Panc1 (cell line): ENCODE data around the gene CCDC127. TPM values are rescaled to one million over a fixed set of nuclear protein-coding genes. Genes with fewer than 3 reads are reported as not detected.

Source experiments
- ATAC-seq: fragments of 200-7000 bp; cut with Tn5 transposase; 2 replicates; pipeline ENCODE4 v1.9.1; 2020; ENCODE audit warnings: mild to moderate bottlenecking, moderate library complexity
- BruUV-seq: library from RNA; stranded (reverse); fragments of 400-500 nt; replicated peaks from 2 replicates; lab custom pipeline; 2021; lab: Mats Ljungman, UMichigan
- CTCF ChIA-PET: fragments of 300-600 bp; sonication (Branson Sonifier 250); formaldehyde crosslinking; loops from one replicate; lab custom pipeline; 2022; ENCODE audit warnings: antibody characterized with exemption; lab: Charles Lee
- POLR2A ChIA-PET: fragments of 300-600 bp; sonication (Branson Sonifier 250); formaldehyde crosslinking; loops from one replicate; lab custom pipeline; 2022; ENCODE audit warnings: antibody characterized with exemption; lab: Charles Lee
- DNase-seq: peaks from one replicate; pipeline ENCODE4 v3.0.0-alpha.2; 2010; ENCODE audit warnings: low read depth, low spot score
- H3K27ac ChIP-seq: 2 replicates; pipeline ENCODE4 v1.5.1; 2011; ENCODE audit warnings: mild to moderate bottlenecking, low read length, inconsistent platforms
- H3K27me3 ChIP-seq: fragments of 200-500 bp; sonication (Bioruptor generic); 2 replicates; pipeline ENCODE4 v1.6.0; 2014; ENCODE audit warnings: low read length, inconsistent platforms; ENCODE audit not compliant: control insufficient read depth, insufficient read depth
- H3K36me3 ChIP-seq: fragments of 200-500 bp; sonication (Bioruptor generic); 2 replicates; pipeline ENCODE4 v1.5.1; 2014; ENCODE audit warnings: inconsistent platforms, mild to moderate bottlenecking, low read length, moderate library complexity; ENCODE audit not compliant: control insufficient read depth, insufficient read depth
- H3K4me1 ChIP-seq: 2 replicates; pipeline ENCODE4 v1.5.1; 2011; ENCODE audit warnings: inconsistent platforms, mild to moderate bottlenecking, low read length, moderate library complexity; ENCODE audit not compliant: control insufficient read depth, insufficient read depth
- H3K4me3 ChIP-seq, 2 experiments: 2 replicates each; pipeline ENCODE4 v1.5.1; 2011 to 2012; ENCODE audit warnings: low read depth in 2 of 2, low read length in 2 of 2, mild to moderate bottlenecking in 2 of 2, inconsistent platforms in 1 of 2, moderate library complexity in 1 of 2
- H3K9me3 ChIP-seq: fragments of 200-500 bp; sonication (Bioruptor generic); 2 replicates; pipeline ENCODE4 v1.5.1; 2014; ENCODE audit warnings: low read depth, mild to moderate bottlenecking, inconsistent platforms, low read length, moderate library complexity; ENCODE audit not compliant: control insufficient read depth, insufficient read depth
- CTCF ChIP-seq: fragments of 450-650 bp; IDR thresholded peaks from 2 replicates; pipeline ENCODE4 v1.5.1; 2017; ENCODE audit warnings: mild to moderate bottlenecking
- POLR2AphosphoS5 ChIP-seq: IDR thresholded peaks from 2 replicates; pipeline ENCODE4 v1.6.1; 2012; ENCODE audit warnings: mild to moderate bottlenecking, low read depth, low read length, moderate library complexity
- REST ChIP-seq, 2 experiments: IDR thresholded peaks; 2 replicates each; pipeline ENCODE4 v1.6.1; 2011 to 2012; ENCODE audit warnings: low read depth in 2 of 2, control low read depth in 1 of 2, low read length in 1 of 2, mild to moderate bottlenecking in 1 of 2, moderate library complexity in 1 of 2; ENCODE audit not compliant: insufficient read depth in 1 of 2
- SIN3A ChIP-seq: IDR thresholded peaks from 2 replicates; pipeline ENCODE4 v1.6.1; 2012; ENCODE audit warnings: low read depth, mild to moderate bottlenecking, low read length, moderate library complexity, borderline replicate concordance; ENCODE audit not compliant: insufficient read depth
- TCF7L2 ChIP-seq: IDR thresholded peaks from 2 replicates; pipeline ENCODE4 v1.6.1; 2011; ENCODE audit warnings: mild to moderate bottlenecking, low read depth, low read length, inconsistent platforms
- in situ Hi-C: cut with HindIII; loops from 2 replicates; pipeline ENCODE4 v1.10.0; 2016; ENCODE audit warnings: low sequenced_read_pairs, low pct_unique_long_range_greater_than_20kb
- intact Hi-C: fragments of 100-400 bp; cut with micrococcal nuclease; formaldehyde crosslinking; loops from one replicate; pipeline ENCODE4 v1.10.0; 2022; ENCODE audit not compliant: unreplicated experiment
- total RNA-seq: library from RNA; stranded (reverse); gene quantifications from one replicate; pipeline ENCODE4 v1.2.1, GENCODE V29; 2021; ENCODE audit not compliant: unreplicated experiment

The CCDC127 gene
- total RNA-seq, 1 experiment from 2014 or later: 8.1 TPM

GRCh38 chr5:192691-192969 is 25.3 kb downstream of the CCDC127 start:
- ChIA-PET CTCF (no interaction called here), POLR2A (no interaction called here)
- H3K27me3 ChIP-seq: no peaks in the 10 kb centered on the region
- no peak for ATAC-seq
- H3K4me1 ChIP-seq: peaks cover 51% of the 10 kb centered on the region
- no peaks in the 10 kb centered on the region for H3K9me3 ChIP-seq
- peak overlapping the region; percentile 48 for H3K27ac ChIP-seq
- no peak for TF ChIP-seq POLR2AphosphoS5
- no peak for TF ChIP-seq SIN3A
- TF ChIP-seq TCF7L2: no peak
- no peak for TF ChIP-seq CTCF
- TF ChIP-seq REST (IDR thresholded peaks at IDR 0.05; ENCODE audit: insufficient read depth in 1 of 2, low read depth in 2 of 2, low read length in 1 of 2): no peak
- H3K36me3 ChIP-seq: no peaks in the 10 kb centered on the region
- no TSS peak for BruUV-seq
- in situ Hi-C loops (no loop called here), intact Hi-C loops (no loop called here)
- no peak overlapping the region for H3K4me3 ChIP-seq
- no peak for DNase-seq

GRCh38 chr5:191949-192690 is 25.8 kb downstream of the CCDC127 start:
- ATAC-seq (no peak), DNase-seq (no peak)
- H3K4me3 ChIP-seq: no peak overlapping the region
- BruUV-seq: no TSS peak
- H3K36me3 ChIP-seq: no peaks in the 10 kb centered on the region
- peak overlapping the region; percentile 48 for H3K27ac ChIP-seq
- intact Hi-C loops (no loop called here), in situ Hi-C loops (no loop called here)
- peaks cover 51% of the 10 kb centered on the region for H3K4me1 ChIP-seq
- CTCF ChIA-PET: no interaction called here
- H3K9me3 ChIP-seq: no peaks in the 10 kb centered on the region
- TF ChIP-seq REST (IDR thresholded peaks at IDR 0.05; ENCODE audit: insufficient read depth in 1 of 2, low read depth in 2 of 2, low read length in 1 of 2) (no peak), TCF7L2 (no peak), POLR2AphosphoS5 (no peak), CTCF (no peak), SIN3A (no peak)
- H3K27me3 ChIP-seq: no peaks in the 10 kb centered on the region
- POLR2A ChIA-PET: interaction anchor here (0.9 kb wide), 1 partner anchor 9 kb away, joined by 4 read pairs; no protein-coding TSS in a partner anchor
